ENCODE results near the gene GPR160. TPM values are rescaled to one million over a fixed set of nuclear protein-coding genes. Genes with fewer than 3 reads are reported as not detected.

Gene GPR160
- total and polyA plus RNA-seq, 7 experiments from 2014 or later: 6.1 to 44.3 (median 17.1) TPM

GRCh38 chr3:170038434-170039110 is 777 bp downstream of the GPR160 start:
- intact Hi-C loops (cut with micrococcal nuclease): loop anchor here (1.0 to 10.0 kb wide), 16 partner anchors 8 to 866 kb away; partner anchors contain the start of genes LRRC34 (in 2 of the 2), LRRIQ4 (in 2 of the 2), PRKCI (in 2 of the 2) and SKIL (in 2 of the 2)
- peak overlapping the region; percentile 63 for H3K27ac ChIP-seq (ENCODE audit: low read depth, low read length)
- peak overlapping the region; percentile 88 for H3K4me3 ChIP-seq (ENCODE audit: low read length)
- H3K4me3 Mint-ChIP-seq: peak overlapping the region; percentile 86 to 93 (median 90)
- peaks cover 17 to 61% (median 43%) of the 10 kb centered on the region in 7 donors for H3K4me1 Mint-ChIP-seq
- H3K27me3 ChIP-seq (ENCODE audit: control insufficient read depth in 2 of 2, insufficient read depth in 2 of 2, low read length in 2 of 2): no peaks in the 10 kb centered on the region
- peaks cover 0 to 6% (median 0%) of the 10 kb centered on the region in 5 donors for H3K27me3 Mint-ChIP-seq
- no peaks in the 10 kb centered on the region for H3K36me3 ChIP-seq (ENCODE audit: control insufficient read depth in 2 of 3, insufficient read depth in 3 of 3, low read length in 3 of 3)
- CTCF ChIA-PET: interaction anchor here (0.5 to 1.3 kb wide), 7 partner anchors 17 to 275 kb away, joined by 3 to 4 read pairs (median 3); partner anchors contain the start of genes SEC62 and TERC
- POLR2A ChIA-PET: interaction anchor here (0.9 to 6.5 kb wide), 8 partner anchors 18 to 266 kb away, joined by 3 to 62 read pairs (median 4); partner anchors contain the start of gene SEC62
- H3K27ac Mint-ChIP-seq: peak overlapping the region; percentile 33 to 92 (median 82)
- peak in 8 of 9 donors; percentile 18 to 58 (median 52) for DNase-seq
- H3K4me1 ChIP-seq (ENCODE audit: control insufficient read depth in 2 of 2, insufficient read depth in 2 of 2, low read length in 2 of 2): peaks cover 7% of the 10 kb centered on the region in 2 donors
- no peaks in the 10 kb centered on the region for H3K9me3 ChIP-seq (ENCODE audit: control insufficient read depth in 2 of 3, low read length in 3 of 3)
- H3K9me3 Mint-ChIP-seq: peaks cover 0 to 4% (median 0%) of the 10 kb centered on the region in 11 donors
- ATAC-seq: peak; percentile 31
- H3K36me3 Mint-ChIP-seq: peaks cover 0 to 13% (median 6%) of the 10 kb centered on the region in 5 donors

- H3K4me1 ChIP-seq (ENCODE audit: control insufficient read depth in 2 of 2, insufficient read depth in 2 of 2, low read length in 2 of 2): peaks cover 0 to 12% of the 10 kb centered on the region in 2 donors
- POLR2A ChIA-PET: interaction anchor here (0.6 to 2.1 kb wide), 7 partner anchors 10 to 276 kb away, joined by 3 to 15 read pairs (median 4); partner anchors contain the start of gene SEC62
- peaks cover 24 to 61% (median 44%) of the 10 kb centered on the region in 7 donors for H3K4me1 Mint-ChIP-seq
- peak overlapping the region in 4 of 9 donors; percentile 16 to 63 (median 44) for H3K27ac Mint-ChIP-seq
- H3K4me3 ChIP-seq (ENCODE audit: low read length): no peak overlapping the region
- H3K9me3 Mint-ChIP-seq: peaks cover 0 to 2% (median 0%) of the 10 kb centered on the region in 11 donors
- CTCF ChIA-PET: interaction anchor here (0.9 to 1.0 kb wide), 4 partner anchors 34 to 177 kb away, joined by 3 to 4 read pairs (median 4); no protein-coding TSS in a partner anchor
- H3K27me3 Mint-ChIP-seq: peaks cover 0 to 6% (median 0%) of the 10 kb centered on the region in 5 donors
- no peaks in the 10 kb centered on the region for H3K36me3 ChIP-seq (ENCODE audit: control insufficient read depth in 2 of 3, insufficient read depth in 3 of 3, low read length in 3 of 3)
- DNase-seq (no peak), ATAC-seq (no peak)
- intact Hi-C loops (cut with micrococcal nuclease): no loop called here
- no peaks in the 10 kb centered on the region for H3K9me3 ChIP-seq (ENCODE audit: control insufficient read depth in 2 of 3, low read length in 3 of 3)
- peak overlapping the region in 3 of 10 donors; percentile 90 to 92 (median 90) for H3K4me3 Mint-ChIP-seq
- H3K27ac ChIP-seq (ENCODE audit: low read depth, low read length): no peak overlapping the region
- peaks cover 0 to 18% (median 6%) of the 10 kb centered on the region in 5 donors for H3K36me3 Mint-ChIP-seq
- no peaks in the 10 kb centered on the region for H3K27me3 ChIP-seq (ENCODE audit: control insufficient read depth in 2 of 2, insufficient read depth in 2 of 2, low read length in 2 of 2)
Measured at GRCh38 chr3:170040418-170040817, 2.6 kb downstream of the GPR160 start.

- Histone ChIP-seq H3K4me3 (ENCODE audit: low read length) (no peak overlapping the region), H3K9me3 (ENCODE audit: control insufficient read depth in 2 of 3, low read length in 3 of 3) (no peaks in the 10 kb centered on the region), H3K36me3 (ENCODE audit: control insufficient read depth in 2 of 3, insufficient read depth in 3 of 3, low read length in 3 of 3) (no peaks in the 10 kb centered on the region), H3K4me1 (ENCODE audit: control insufficient read depth in 2 of 2, insufficient read depth in 2 of 2, low read length in 2 of 2) (peaks cover 0 to 19% of the 10 kb centered on the region in 2 donors), H3K27ac (ENCODE audit: low read depth, low read length) (no peak overlapping the region), H3K27me3 (ENCODE audit: control insufficient read depth in 2 of 2, insufficient read depth in 2 of 2, low read length in 2 of 2) (no peaks in the 10 kb centered on the region)
- no peak for ATAC-seq
- Mint-ChIP-seq H3K36me3 (peaks cover 0 to 18% (median 6%) of the 10 kb centered on the region in 5 donors), H3K27me3 (peaks cover 0 to 6% (median 0%) of the 10 kb centered on the region in 5 donors), H3K4me1 (peaks cover 19 to 64% (median 42%) of the 10 kb centered on the region in 7 donors), H3K27ac (peak overlapping the region in 1 of 9 donors; percentile 29), H3K4me3 (peak overlapping the region in 6 of 10 donors; percentile 6 to 78 (median 36)), H3K9me3 (peaks cover 0 to 2% (median 0%) of the 10 kb centered on the region in 11 donors)
- CTCF ChIA-PET: interaction anchor here (0.7 to 0.9 kb wide), 2 partner anchors 11 to 372 kb away, joined by 3 read pairs; no protein-coding TSS in a partner anchor
- no peak for DNase-seq
- intact Hi-C loops (cut with micrococcal nuclease): no loop called here
- POLR2A ChIA-PET: interaction anchor here (0.9 to 1.1 kb wide), 2 partner anchors 10 to 78 kb away, joined by 3 to 5 read pairs; partner anchors contain the start of gene SEC62
Measured at GRCh38 chr3:170043506-170043905, 5.7 kb downstream of the GPR160 start.

- H3K4me1 ChIP-seq (ENCODE audit: control insufficient read depth in 2 of 2, insufficient read depth in 2 of 2, low read length in 2 of 2): peaks cover 0 to 19% of the 10 kb centered on the region in 2 donors
- H3K4me1 Mint-ChIP-seq: peaks cover 16 to 59% (median 39%) of the 10 kb centered on the region in 7 donors
- H3K9me3 Mint-ChIP-seq: peaks cover 0 to 2% (median 0%) of the 10 kb centered on the region in 11 donors
- ATAC-seq (peak; percentile 22), DNase-seq (no peak)
- H3K27ac Mint-ChIP-seq: peak overlapping the region in 4 of 9 donors; percentile 25 to 86 (median 58)
- H3K36me3 ChIP-seq (ENCODE audit: control insufficient read depth in 2 of 3, insufficient read depth in 3 of 3, low read length in 3 of 3): no peaks in the 10 kb centered on the region
- H3K36me3 Mint-ChIP-seq: peaks cover 0 to 18% (median 8%) of the 10 kb centered on the region in 5 donors
- no peak overlapping the region for H3K27ac ChIP-seq (ENCODE audit: low read depth, low read length)
- H3K27me3 Mint-ChIP-seq: peaks cover 0 to 4% (median 0%) of the 10 kb centered on the region in 5 donors
- no peak overlapping the region for H3K4me3 ChIP-seq (ENCODE audit: low read length)
- H3K4me3 Mint-ChIP-seq: peak overlapping the region in 5 of 10 donors; percentile 35 to 78 (median 49)
- POLR2A ChIA-PET: no interaction called here
- intact Hi-C loops (cut with micrococcal nuclease): no loop called here
- no peaks in the 10 kb centered on the region for H3K9me3 ChIP-seq (ENCODE audit: control insufficient read depth in 2 of 3, low read length in 3 of 3)
- CTCF ChIA-PET: interaction anchor here (0.9 to 2.0 kb wide), 4 partner anchors 9 to 182 kb away, joined by 3 to 10 read pairs (median 4); no protein-coding TSS in a partner anchor
- no peaks in the 10 kb centered on the region for H3K27me3 ChIP-seq (ENCODE audit: control insufficient read depth in 2 of 2, insufficient read depth in 2 of 2, low read length in 2 of 2)
Measured at GRCh38 chr3:170044271-170044670, 6.5 kb downstream of the GPR160 start.

- Histone ChIP-seq H3K4me3 (ENCODE audit: low read length) (no peak overlapping the region), H3K27ac (ENCODE audit: low read depth, low read length) (peak overlapping the region; percentile 24), H3K27me3 (ENCODE audit: control insufficient read depth in 2 of 2, insufficient read depth in 2 of 2, low read length in 2 of 2) (no peaks in the 10 kb centered on the region), H3K36me3 (ENCODE audit: control insufficient read depth in 2 of 3, insufficient read depth in 3 of 3, low read length in 3 of 3) (no peaks in the 10 kb centered on the region), H3K9me3 (ENCODE audit: control insufficient read depth in 2 of 3, low read length in 3 of 3) (no peaks in the 10 kb centered on the region), H3K4me1 (ENCODE audit: control insufficient read depth in 2 of 2, insufficient read depth in 2 of 2, low read length in 2 of 2) (peaks cover 0 to 19% of the 10 kb centered on the region in 2 donors)
- H3K4me1 Mint-ChIP-seq: peaks cover 16 to 58% (median 35%) of the 10 kb centered on the region in 7 donors
- peaks cover 0 to 2% (median 0%) of the 10 kb centered on the region in 5 donors for H3K27me3 Mint-ChIP-seq
- CTCF ChIA-PET: interaction anchor here (1.0 to 2.0 kb wide), 4 partner anchors 8 to 183 kb away, joined by 3 to 10 read pairs (median 6); no protein-coding TSS in a partner anchor
- DNase-seq: no peak
- POLR2A ChIA-PET: interaction anchor here (0.5 to 0.6 kb wide), 2 partner anchors 71 to 78 kb away, joined by 4 read pairs; no protein-coding TSS in a partner anchor
- peak overlapping the region; percentile 30 to 94 (median 84) for H3K27ac Mint-ChIP-seq
- H3K36me3 Mint-ChIP-seq: peaks cover 0 to 18% (median 11%) of the 10 kb centered on the region in 5 donors
- H3K4me3 Mint-ChIP-seq: peak overlapping the region; percentile 12 to 78 (median 64)
- H3K9me3 Mint-ChIP-seq: peaks cover 0 to 2% (median 0%) of the 10 kb centered on the region in 11 donors
- peak; percentile 60 for ATAC-seq
- intact Hi-C loops (cut with micrococcal nuclease): no loop called here
Measured at GRCh38 chr3:170044795-170045244, 7.0 kb downstream of the GPR160 start.
